HepG2 (cell line): Measurements from ENCODE around the gene SEC61G.

Source experiments
- CBX2 ChIP-seq, 2 experiments: fragments of 200-600 bp in 1 of 2; sonication (generic); formaldehyde crosslinking in 1 of 2; IDR thresholded peaks; 2 replicates each; pipeline versions ENCODE4 v1.7.0 to v1.8.1; 2018 to 2022; ENCODE audit warnings: low read depth in 2 of 2, low read length in 1 of 2, mild to moderate bottlenecking in 1 of 2, missing genetic modification reagents in 1 of 2
- MEIS2 ChIP-seq: sonication (generic); formaldehyde crosslinking; IDR thresholded peaks from 2 replicates; pipeline ENCODE4 v1.9.0; 2021; ENCODE audit warnings: mild to moderate bottlenecking, missing genetic modification reagents
- RAD51 ChIP-seq: fragments of 450-650 bp; IDR thresholded peaks from 2 replicates; pipeline ENCODE4 v1.6.1; 2016; ENCODE audit warnings: borderline replicate concordance
- SIN3A ChIP-seq: IDR thresholded peaks from 2 replicates; pipeline ENCODE4 v1.6.1; 2011; ENCODE audit warnings: low read depth, mild to moderate bottlenecking, control low read depth, low read length, borderline replicate concordance
- YY1 ChIP-seq: IDR thresholded peaks from 2 replicates; pipeline ENCODE4 v1.6.1; 2011; ENCODE audit warnings: low read length, low read depth, moderate library complexity, mild to moderate bottlenecking; ENCODE audit not compliant: insufficient read depth, insufficient replicate concordance

- no peak for TF ChIP-seq RAD51
- TF ChIP-seq CBX2 (IDR thresholded peaks at IDR 0.05; ENCODE audit: low read depth, low read length): no peak
- TF ChIP-seq CBX2 (CRISPR knock-in tag; IDR thresholded peaks at IDR 0.05; ENCODE audit: low read depth): no peak
- TF ChIP-seq SIN3A: no peak
- TF ChIP-seq YY1: no peak
- no peak for TF ChIP-seq MEIS2
Measured at GRCh38 chr7:54743580-54743979, 15.4 kb downstream of the SEC61G start.
